Left ventricle myocardium inferior (tissue), 1 donor: ENCODE results near the gene ADCY3. TPM values are rescaled to one million over a fixed set of nuclear protein-coding genes. Genes with fewer than 3 reads are reported as not detected.
"Not testable (repeated sequence)": the region's sequence is repeated elsewhere in the genome, so short reads cannot be mapped to it uniquely, and the experiment has no call there.

Experiments
- DNase-seq: peaks from one replicate; pipeline ENCODE4 v3.0.0-alpha.2; 2020
- H3K27ac ChIP-seq: fragments of 200-600 bp; replicated peaks from 2 replicates; pipeline ENCODE4 v1.8.0; 2021
- H3K27me3 ChIP-seq: fragments of 200-600 bp; 2 replicates; pipeline ENCODE4 v1.8.0; 2021; ENCODE audit warnings: low read depth
- H3K36me3 ChIP-seq: fragments of 200-600 bp; 2 replicates; pipeline ENCODE4 v1.8.0; 2021
- H3K4me1 ChIP-seq: fragments of 200-600 bp; 2 replicates; pipeline ENCODE4 v1.8.0; 2021
- H3K4me3 ChIP-seq: fragments of 200-600 bp; 2 replicates; pipeline ENCODE4 v1.8.0; 2021; ENCODE audit warnings: mild to moderate bottlenecking, moderate library complexity
- H3K9me3 ChIP-seq: fragments of 200-600 bp; replicated peaks from 2 replicates; pipeline ENCODE4 v1.8.0; 2021
- intact Hi-C: fragments of 100-400 bp; cut with micrococcal nuclease; formaldehyde crosslinking; loops from one replicate; pipeline ENCODE4 v1.11.0; 2022
- total RNA-seq: library from RNA; stranded (reverse); fragmentation: NEBNext Ultra II Directional; extraction: Animal tissue kit (Norgen Biotek cat#: 25700); gene quantifications from one replicate; pipeline ENCODE4 v1.2.1, GENCODE V29; 2021
- TF ChIP-seq, protein P1 (sequence below): fragments of 200-600 bp; IDR thresholded peaks from 2 replicates; pipeline ENCODE4 v1.8.0; 2021; ENCODE audit warnings: antibody characterized with exemption, mild to moderate bottlenecking, borderline replicate concordance
- donor health status: DM: no; HTN: yes; CAD: no; lungs with severe emphysema.

Gene ADCY3
- total RNA-seq, 1 donor from 2014 or later = 12.8 TPM

GRCh38 chr2:24836206-24836605 lies 83.8 kb downstream of the ADCY3 start:
- peaks cover 3% of the 10 kb centered on the region for H3K4me1 ChIP-seq
- no peaks in the 10 kb centered on the region for H3K9me3 ChIP-seq
- no peak for DNase-seq
- no peak overlapping the region for H3K4me3 ChIP-seq
- intact Hi-C loops = no loop called here
- TF ChIP-seq, protein P1, sequence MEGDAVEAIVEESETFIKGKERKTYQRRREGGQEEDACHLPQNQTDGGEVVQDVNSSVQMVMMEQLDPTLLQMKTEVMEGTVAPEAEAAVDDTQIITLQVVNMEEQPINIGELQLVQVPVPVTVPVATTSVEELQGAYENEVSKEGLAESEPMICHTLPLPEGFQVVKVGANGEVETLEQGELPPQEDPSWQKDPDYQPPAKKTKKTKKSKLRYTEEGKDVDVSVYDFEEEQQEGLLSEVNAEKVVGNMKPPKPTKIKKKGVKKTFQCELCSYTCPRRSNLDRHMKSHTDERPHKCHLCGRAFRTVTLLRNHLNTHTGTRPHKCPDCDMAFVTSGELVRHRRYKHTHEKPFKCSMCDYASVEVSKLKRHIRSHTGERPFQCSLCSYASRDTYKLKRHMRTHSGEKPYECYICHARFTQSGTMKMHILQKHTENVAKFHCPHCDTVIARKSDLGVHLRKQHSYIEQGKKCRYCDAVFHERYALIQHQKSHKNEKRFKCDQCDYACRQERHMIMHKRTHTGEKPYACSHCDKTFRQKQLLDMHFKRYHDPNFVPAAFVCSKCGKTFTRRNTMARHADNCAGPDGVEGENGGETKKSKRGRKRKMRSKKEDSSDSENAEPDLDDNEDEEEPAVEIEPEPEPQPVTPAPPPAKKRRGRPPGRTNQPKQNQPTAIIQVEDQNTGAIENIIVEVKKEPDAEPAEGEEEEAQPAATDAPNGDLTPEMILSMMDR = no peak
- peaks cover 14% of the 10 kb centered on the region for H3K36me3 ChIP-seq
- no peak overlapping the region for H3K27ac ChIP-seq
- H3K27me3 ChIP-seq = no peaks in the 10 kb centered on the region

GRCh38 chr2:24835411-24835810 lies 84.6 kb downstream of the ADCY3 start:
- H3K4me3 ChIP-seq, H3K9me3 ChIP-seq, intact Hi-C loops, H3K4me1 ChIP-seq, H3K27ac ChIP-seq, H3K27me3 ChIP-seq, DNase-seq: not testable (repeated sequence)
- H3K36me3 ChIP-seq = peaks cover 14% of the 10 kb centered on the region

DNA sequence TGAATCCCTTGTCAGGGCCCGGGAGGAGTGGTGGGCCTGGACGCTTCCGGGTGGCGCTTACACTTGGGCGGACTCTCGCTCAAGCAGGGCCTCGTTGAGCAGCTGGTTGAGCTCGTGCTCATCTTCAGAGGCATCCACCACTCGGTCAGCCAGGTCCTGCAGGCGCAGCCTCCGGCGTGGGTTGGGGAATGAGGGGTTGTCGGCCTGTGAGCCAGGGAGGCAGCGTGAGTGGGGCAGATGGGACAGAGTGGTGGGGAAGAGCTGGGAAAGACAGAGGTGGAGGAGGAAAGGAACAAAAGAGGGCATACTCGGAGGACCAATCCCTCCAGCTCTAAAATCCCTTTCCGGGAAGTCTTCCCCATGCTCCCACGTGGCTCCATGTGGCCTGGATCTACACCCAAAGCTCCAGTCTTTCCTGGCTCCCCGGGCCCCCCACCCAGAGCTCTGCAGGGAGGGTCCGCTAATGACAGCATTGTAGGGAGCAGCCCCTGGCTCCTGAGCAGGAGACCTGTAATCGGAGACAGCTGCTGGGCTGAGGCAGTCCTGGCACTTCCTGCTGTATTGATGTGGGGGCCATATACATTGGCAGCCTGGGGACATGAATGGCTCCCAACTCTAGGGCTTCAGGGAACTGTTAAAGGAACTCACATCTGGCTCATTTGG lies 85.2 kb downstream of the ADCY3 start:
- TF ChIP-seq, protein P1 = no peak
- Histone ChIP-seq H3K4me1 (peaks cover 3% of the 10 kb centered on the region), H3K27me3 (no peaks in the 10 kb centered on the region), H3K36me3 (peaks cover 12% of the 10 kb centered on the region), H3K27ac (no peak overlapping the region), H3K4me3 (no peak overlapping the region), H3K9me3 (no peaks in the 10 kb centered on the region)
- no peak for DNase-seq
- intact Hi-C loops = no loop called here

DNA sequence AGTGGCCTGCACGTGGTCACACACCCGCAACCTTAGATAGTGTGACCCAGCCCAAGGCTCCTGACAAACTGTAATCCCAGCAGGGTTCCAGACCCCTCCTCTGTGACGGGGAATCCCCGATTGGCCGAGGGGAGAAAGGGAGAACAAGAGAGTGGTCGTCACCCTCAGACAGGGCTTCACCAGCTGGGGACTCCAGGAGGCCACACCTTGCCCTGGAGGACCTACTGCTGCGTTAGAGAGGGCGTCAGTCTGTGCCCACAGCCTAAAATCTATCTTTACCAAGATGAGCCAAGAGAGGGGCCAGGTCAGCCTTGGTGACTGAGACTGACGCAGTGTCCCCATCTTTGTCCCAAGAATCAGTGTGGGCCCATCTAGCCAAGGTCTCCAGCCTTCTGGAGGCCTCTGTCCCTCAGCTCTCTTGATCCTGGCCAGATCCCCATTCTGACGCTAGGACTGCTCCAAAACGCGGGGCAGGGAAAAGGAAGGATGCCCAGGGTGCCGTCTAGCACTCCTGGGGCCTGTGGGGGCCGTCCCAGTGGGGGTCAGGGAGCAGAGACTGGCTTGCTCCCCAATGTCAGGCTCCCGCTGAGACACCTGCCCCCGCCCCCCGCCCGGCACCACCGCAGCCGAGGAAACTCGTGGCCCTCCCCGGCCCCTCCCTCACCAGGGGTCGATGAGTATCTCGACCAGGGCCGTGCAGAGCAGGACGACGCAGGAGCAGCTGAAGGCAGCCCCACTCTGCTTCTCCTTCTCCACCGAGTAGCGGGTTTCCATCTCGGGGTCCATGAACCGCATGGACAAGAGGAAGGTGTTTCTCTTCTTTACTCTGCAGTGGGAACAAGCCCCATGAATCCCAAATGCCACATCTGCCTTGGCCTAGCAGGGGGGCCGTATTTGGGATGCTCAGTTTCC lies 86.0 kb downstream of the ADCY3 start:
- no peaks in the 10 kb centered on the region for H3K27me3 ChIP-seq
- intact Hi-C loops = no loop called here
- DNase-seq = no peak
- peaks cover 5% of the 10 kb centered on the region for H3K36me3 ChIP-seq
- H3K4me3 ChIP-seq = no peak overlapping the region
- H3K27ac ChIP-seq = no peak overlapping the region
- no peaks in the 10 kb centered on the region for H3K9me3 ChIP-seq
- H3K4me1 ChIP-seq = peaks cover 3% of the 10 kb centered on the region
- TF ChIP-seq, protein P1 = no peak

GRCh38 chr2:24832931-24833701 lies 86.9 kb downstream of the ADCY3 start:
- intact Hi-C loops = no loop called here
- no peaks in the 10 kb centered on the region for H3K27me3 ChIP-seq
- no peaks in the 10 kb centered on the region for H3K9me3 ChIP-seq
- peaks cover 5% of the 10 kb centered on the region for H3K4me1 ChIP-seq
- TF ChIP-seq, protein P1 = no peak
- DNase-seq = no peak
- no peak overlapping the region for H3K4me3 ChIP-seq
- peaks cover 5% of the 10 kb centered on the region for H3K36me3 ChIP-seq
- no peak overlapping the region for H3K27ac ChIP-seq
